ENCODE results near the gene ATXN7.

The ATXN7 gene

DNA sequence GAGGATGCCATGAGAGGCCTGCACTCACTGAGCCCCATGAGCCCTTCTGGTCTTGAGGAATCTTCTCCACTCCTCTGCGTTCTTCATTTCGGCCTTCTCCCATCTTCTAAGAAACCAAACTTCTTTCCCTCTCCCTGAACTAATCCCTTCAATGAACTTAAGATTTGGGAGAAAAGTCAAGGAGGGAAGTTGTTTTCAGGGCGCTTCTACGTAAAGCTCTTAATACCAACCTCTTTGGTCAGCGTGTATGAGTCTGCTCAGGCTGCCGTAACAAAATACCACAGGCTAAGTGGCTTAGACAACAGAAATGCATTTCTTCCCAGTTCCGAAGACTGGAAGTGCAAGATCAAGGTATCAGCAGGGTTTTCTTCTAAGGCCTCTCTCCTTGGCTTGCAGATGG is 173.4 kb downstream of the ATXN7 start:
- H3K4me3 ChIP-seq (replicated peaks; ENCODE audit: low read depth, low read length) = no peak overlapping the region
- no peak for DNase-seq (ENCODE audit: extremely low read depth, low read depth)
- TF ChIP-seq, protein P1, sequence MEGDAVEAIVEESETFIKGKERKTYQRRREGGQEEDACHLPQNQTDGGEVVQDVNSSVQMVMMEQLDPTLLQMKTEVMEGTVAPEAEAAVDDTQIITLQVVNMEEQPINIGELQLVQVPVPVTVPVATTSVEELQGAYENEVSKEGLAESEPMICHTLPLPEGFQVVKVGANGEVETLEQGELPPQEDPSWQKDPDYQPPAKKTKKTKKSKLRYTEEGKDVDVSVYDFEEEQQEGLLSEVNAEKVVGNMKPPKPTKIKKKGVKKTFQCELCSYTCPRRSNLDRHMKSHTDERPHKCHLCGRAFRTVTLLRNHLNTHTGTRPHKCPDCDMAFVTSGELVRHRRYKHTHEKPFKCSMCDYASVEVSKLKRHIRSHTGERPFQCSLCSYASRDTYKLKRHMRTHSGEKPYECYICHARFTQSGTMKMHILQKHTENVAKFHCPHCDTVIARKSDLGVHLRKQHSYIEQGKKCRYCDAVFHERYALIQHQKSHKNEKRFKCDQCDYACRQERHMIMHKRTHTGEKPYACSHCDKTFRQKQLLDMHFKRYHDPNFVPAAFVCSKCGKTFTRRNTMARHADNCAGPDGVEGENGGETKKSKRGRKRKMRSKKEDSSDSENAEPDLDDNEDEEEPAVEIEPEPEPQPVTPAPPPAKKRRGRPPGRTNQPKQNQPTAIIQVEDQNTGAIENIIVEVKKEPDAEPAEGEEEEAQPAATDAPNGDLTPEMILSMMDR (IDR thresholded peaks at IDR 0.05; ENCODE audit: low read depth, low read length, missing control alignments) = no peak

DNA sequence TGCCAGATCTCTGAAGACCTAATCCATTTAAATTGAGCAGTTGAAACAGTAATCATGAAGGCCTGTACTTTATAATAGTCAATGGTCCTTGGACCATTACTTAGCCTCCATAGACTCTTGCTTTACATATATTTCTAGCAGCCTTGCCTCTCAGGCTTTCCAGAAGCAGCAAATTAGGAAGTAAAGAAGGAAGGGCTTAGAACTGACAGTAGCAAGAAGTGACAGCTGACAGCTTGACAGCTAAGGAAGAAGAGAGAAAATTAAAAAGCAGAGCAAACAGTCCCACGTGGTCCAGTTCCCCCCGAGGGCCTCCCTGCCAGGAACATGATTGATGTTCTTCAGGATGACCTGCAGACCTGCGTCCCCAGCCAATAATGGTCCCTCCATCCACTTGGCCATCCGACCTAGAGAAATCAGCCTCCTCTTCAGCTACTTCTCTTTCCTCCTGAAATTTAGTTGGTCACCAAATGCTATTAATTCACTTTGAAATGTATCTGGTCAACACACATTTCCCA is 174.6 kb downstream of the ATXN7 start:
- TF ChIP-seq, protein P1 (IDR thresholded peaks at IDR 0.05; ENCODE audit: low read depth, low read length, missing control alignments) = no peak
- no peak for DNase-seq (ENCODE audit: extremely low read depth, low read depth)
- no peak overlapping the region for H3K4me3 ChIP-seq (replicated peaks; ENCODE audit: low read depth, low read length)

DNA sequence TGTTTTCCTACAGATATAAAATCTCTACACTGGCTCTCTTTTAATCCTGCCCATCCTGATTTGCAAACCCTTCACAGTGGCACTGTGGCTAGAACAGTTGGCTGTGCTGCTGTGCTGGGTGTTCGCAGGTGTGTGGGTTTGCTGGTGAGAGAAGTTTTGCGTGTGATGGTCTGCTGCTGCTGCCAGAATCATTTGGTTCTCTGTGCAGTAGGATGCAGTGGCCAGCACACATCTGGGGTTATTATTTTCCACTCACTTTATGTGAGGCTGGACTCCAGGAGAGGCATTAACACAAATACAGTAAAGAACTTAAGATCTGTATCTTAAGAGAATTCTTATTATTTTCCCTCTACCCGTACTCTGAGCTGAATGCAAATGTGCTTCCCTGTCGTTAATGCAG is 175.7 kb downstream of the ATXN7 start:
- TF ChIP-seq, protein P1 (IDR thresholded peaks at IDR 0.05; ENCODE audit: low read depth, low read length, missing control alignments) = no peak
- no peak overlapping the region for H3K4me3 ChIP-seq (replicated peaks; ENCODE audit: low read depth, low read length)
- no peak for DNase-seq (ENCODE audit: extremely low read depth, low read depth)

DNA sequence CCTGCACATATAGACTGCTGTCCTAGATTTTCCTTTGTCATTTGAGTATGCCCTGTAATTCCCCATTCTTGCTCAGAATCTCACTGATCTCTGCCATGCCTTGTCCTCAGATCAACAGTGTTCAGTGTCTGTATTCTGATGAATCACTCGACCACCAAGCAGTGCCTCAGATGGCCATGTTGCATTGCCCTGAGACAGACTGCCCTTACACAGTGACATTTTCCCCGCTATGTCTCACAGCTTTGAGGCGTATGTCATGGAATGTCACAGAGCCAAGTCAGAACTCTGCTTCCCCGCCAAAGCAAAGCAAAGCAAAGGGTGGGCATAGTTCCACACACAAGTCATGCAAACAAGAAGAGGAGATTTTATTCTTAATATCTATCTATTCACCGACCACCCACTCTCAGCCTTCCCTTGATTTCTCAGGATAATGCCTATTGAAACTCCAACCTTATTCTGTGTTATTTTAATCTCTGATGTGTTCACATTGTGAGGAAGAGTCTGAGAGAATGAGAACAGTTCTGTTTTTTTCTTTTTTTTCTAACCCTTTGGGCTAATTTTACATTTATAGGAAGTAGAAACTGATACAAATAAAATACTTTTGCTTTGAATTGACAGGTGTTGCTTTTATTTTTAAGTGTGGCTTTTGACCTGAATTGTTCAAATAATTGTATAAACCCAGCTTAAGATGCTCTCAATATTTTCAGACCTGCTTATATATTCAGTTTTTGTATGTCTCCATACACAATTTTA is 176.5 kb downstream of the ATXN7 start:
- TF ChIP-seq, protein P1 (IDR thresholded peaks at IDR 0.05; ENCODE audit: low read depth, low read length, missing control alignments) = no peak
- no peak overlapping the region for H3K4me3 ChIP-seq (replicated peaks; ENCODE audit: low read depth, low read length)
- no peak for DNase-seq (ENCODE audit: extremely low read depth, low read depth)

DNA sequence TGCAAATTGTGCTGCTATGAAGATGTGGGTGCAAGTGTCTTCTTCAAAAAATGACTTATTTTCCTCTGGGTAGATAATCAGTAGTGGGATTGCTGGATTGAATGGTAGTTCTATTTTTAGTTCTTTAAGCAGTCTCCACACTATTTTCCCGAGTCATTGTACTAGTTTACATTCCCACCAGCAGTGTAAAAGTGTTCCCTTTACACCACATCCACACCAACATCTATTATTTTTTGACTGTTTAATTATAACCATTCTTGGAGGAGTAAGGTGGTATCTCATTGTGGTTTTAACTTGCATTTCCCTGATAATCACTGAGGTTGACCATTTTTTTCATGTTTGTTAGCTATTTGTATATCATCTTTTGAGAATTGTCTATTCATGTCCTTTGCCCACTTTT is 179.3 kb downstream of the ATXN7 start:
- TF ChIP-seq, protein P1 (IDR thresholded peaks at IDR 0.05; ENCODE audit: low read depth, low read length, missing control alignments) = no peak
- no peak overlapping the region for H3K4me3 ChIP-seq (replicated peaks; ENCODE audit: low read depth, low read length)
- DNase-seq (ENCODE audit: extremely low read depth, low read depth) = no peak

DNA sequence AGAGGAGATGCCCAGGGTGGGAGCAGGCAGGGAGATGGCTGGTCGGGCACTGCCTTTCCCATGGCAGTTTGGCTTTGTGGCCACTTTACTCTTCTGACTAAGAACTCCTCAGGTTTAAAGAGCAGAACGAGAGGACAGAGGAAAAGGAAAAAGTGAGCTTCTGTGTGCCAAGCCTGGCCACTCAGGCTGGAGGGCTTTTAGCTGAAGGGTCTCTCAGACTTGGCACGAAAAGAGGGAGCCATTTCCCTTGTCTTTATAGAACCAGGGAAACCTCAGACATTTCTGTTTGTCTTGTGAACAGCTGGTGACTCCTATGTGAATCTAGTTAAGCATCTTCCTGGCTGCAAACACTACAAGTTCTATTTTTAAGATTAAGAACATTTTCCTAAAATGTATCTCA is 182.9 kb downstream of the ATXN7 start:
- no peak overlapping the region for H3K4me3 ChIP-seq (replicated peaks; ENCODE audit: low read depth, low read length)
- DNase-seq (ENCODE audit: extremely low read depth, low read depth) = no peak
- TF ChIP-seq, protein P1 (IDR thresholded peaks at IDR 0.05; ENCODE audit: low read depth, low read length, missing control alignments) = no peak
